HepG2 (cell line): ENCODE data around the gene ZBTB20. TPM values are rescaled to one million over a fixed set of nuclear protein-coding genes. Genes with fewer than 3 reads are reported as not detected.

Source experiments
- ATAC-seq: fragments of 200-7000 bp; cut with Tn5 transposase; 3 replicates; pipeline ENCODE4 v1.9.1; 2020; ENCODE audit warnings: mild to moderate bottlenecking, moderate library complexity
- BruUV-seq: library from RNA; stranded (reverse); fragments of 400-500 nt; replicated peaks from 2 replicates; lab custom pipeline; 2021; lab: Mats Ljungman, UMichigan
- CTCF ChIA-PET: fragments of 300-600 bp; formaldehyde crosslinking; extraction: SDS; loops from one replicate; lab custom pipeline; 2021; ENCODE audit warnings: low total read pairs, inconsistent platforms, low intra/inter-chr PET ratio; lab: Yijun Ruan, JAX
- POLR2A ChIA-PET: fragments of 350-600 bp; sonication (Branson Sonifier 250); formaldehyde crosslinking; loops from one replicate; lab custom pipeline; 2020; ENCODE audit warnings: antibody characterized with exemption, inconsistent platforms; lab: Yijun Ruan, JAX
- DNase-seq: peaks from one replicate; pipeline ENCODE4 v3.0.0-alpha.2; 2015; ENCODE audit warnings: low spot score
- FAIRE-seq: peaks from 3 replicates; lab custom pipeline; 2011; peaks lifted over from hg19 to GRCh38; lab: Jason Lieb, UNC
- H2AFZ ChIP-seq: one replicate; pipeline ENCODE4 v1.6.1; 2011; ENCODE audit warnings: low read length, inconsistent platforms
- H3K27ac ChIP-seq: fragments of 300-600 bp; 3 replicates; pipeline ENCODE4 v1.8.0; 2011; ENCODE audit warnings: mixed run types, mild to moderate bottlenecking, mixed read lengths, low read length, inconsistent platforms; ENCODE audit not compliant: insufficient read depth; ENCODE audit errors: extremely low read length
- H3K27me3 ChIP-seq, 2 experiments: fragments of 200-600 bp in 1 of 2; 2 replicates in 1 of 2; 3 replicates in 1 of 2; pipeline versions ENCODE4 v1.6.0 to v1.8.0; 2011; ENCODE audit warnings: low read length in 2 of 2, mild to moderate bottlenecking in 2 of 2, moderate library complexity in 2 of 2, inconsistent platforms in 1 of 2; ENCODE audit not compliant: insufficient read depth in 2 of 2, control insufficient read depth in 1 of 2
- H3K36me3 ChIP-seq, 2 experiments: fragments of 200-600 bp in 1 of 2; replicated peaks in 1 of 2; 2 replicates in 1 of 2; 3 replicates in 1 of 2; pipeline versions ENCODE4 v1.5.1 to v1.8.0; 2011; ENCODE audit warnings: low read length in 2 of 2, inconsistent platforms in 1 of 2; ENCODE audit not compliant: insufficient read depth in 2 of 2, control insufficient read depth in 1 of 2
- H3K4me1 ChIP-seq: 2 replicates; pipeline ENCODE4 v1.5.1; 2012; ENCODE audit warnings: low read length, inconsistent platforms; ENCODE audit not compliant: insufficient read depth
- H3K4me2 ChIP-seq: 2 replicates; pipeline ENCODE4 v1.6.0; 2011; ENCODE audit warnings: low read depth, low read length, inconsistent platforms
- H3K4me3 ChIP-seq, 3 experiments: fragments of 200-600 bp in 1 of 3; sonication (generic), shearing (Covaris generic) in 1 of 3; replicated peaks in 1 of 3; 2 replicates each; pipeline ENCODE4 v1.5.1; 2011 to 2016; ENCODE audit warnings: low read length in 3 of 3, inconsistent platforms in 2 of 3, low read depth in 2 of 3, mild to moderate bottlenecking in 2 of 3, control low read depth in 1 of 3, mixed read lengths in 1 of 3; ENCODE audit not compliant: insufficient read depth in 1 of 3
- H3K79me2 ChIP-seq: one replicate; pipeline ENCODE4 v1.6.1; 2011; ENCODE audit warnings: low read length, inconsistent platforms; ENCODE audit not compliant: insufficient read depth
- H3K9ac ChIP-seq: 2 replicates; pipeline ENCODE4 v1.6.0; 2011; ENCODE audit warnings: mild to moderate bottlenecking, low read depth, low read length, inconsistent platforms; ENCODE audit not compliant: insufficient read depth
- H3K9me3 ChIP-seq: 2 replicates; pipeline ENCODE4 v1.5.1; 2012; ENCODE audit warnings: mild to moderate bottlenecking, low read length
- H4K20me1 ChIP-seq: 2 replicates; pipeline ENCODE4 v1.6.0; 2011; ENCODE audit warnings: inconsistent platforms, mild to moderate bottlenecking, low read length, moderate library complexity; ENCODE audit not compliant: insufficient read depth
- POLR2AphosphoS5 ChIP-seq: IDR thresholded peaks from 2 replicates; pipeline ENCODE4 v1.6.1; 2012; ENCODE audit warnings: low read depth, low read length
- ZNF264 ChIP-seq: sonication (generic); formaldehyde crosslinking; IDR thresholded peaks from 2 replicates; pipeline ENCODE4 v1.4.0; 2020; ENCODE audit warnings: missing genetic modification reagents
- ZNF597 ChIP-seq: sonication (generic); formaldehyde crosslinking; IDR thresholded peaks from 2 replicates; pipeline ENCODE4 v1.5.0; 2020; ENCODE audit warnings: missing genetic modification reagents
- WGBS: methylation state at CpG from one replicate; pipeline ENCODE4 v1.1.6; 2017; ENCODE audit warnings: low lambda C conversion rate; 5-methylcytosine and 5-hydroxymethylcytosine counted together
- in situ Hi-C: cut with HindIII; loops from 2 replicates; pipeline ENCODE4 v1.10.0; 2017; ENCODE audit warnings: low pct_unique_long_range_greater_than_20kb; ENCODE audit not compliant: extremely low pct_ligation_motif_present
- intact Hi-C: fragments of 100-400 bp; cut with micrococcal nuclease; formaldehyde crosslinking; loops from one replicate; pipeline ENCODE4 v1.10.0; 2022; ENCODE audit not compliant: unreplicated experiment
- polyA plus RNA-seq, 8 experiments: library from polyadenylated mRNA; depleted of rRNA in 3 of 8; stranded (reverse) in 7 of 8; unstranded in 1 of 8; fragments of >200 nt; fragmentation: Illumina TruSeq in 4 of 8; extraction: Trizol in 4 of 8; gene quantifications; 2 replicates each; pipeline versions ENCODE4 v1.2.1 to v1.2.3, GENCODE V29; 2011 to 2016; ENCODE audit warnings: low read depth in 4 of 8, missing spikeins in 1 of 8, mixed read lengths in 1 of 8; ENCODE audit not compliant: insufficient read depth in 1 of 8
- total RNA-seq, 5 experiments: library from RNA; depleted of rRNA; stranded (reverse); fragments of >200 nt; fragmentation: Illumina TruSeq; extraction: Trizol; gene quantifications; 2 replicates each; pipeline ENCODE4 v1.2.3, GENCODE V29; 2016; ENCODE audit warnings: low read depth in 1 of 5
- TF ChIP-seq, protein P1 (sequence below): IDR thresholded peaks from 2 replicates; pipeline ENCODE4 v1.6.1; 2016; ENCODE audit warnings: low read depth, control low read depth

The ZBTB20 gene
- total and polyA plus RNA-seq, 2 of the 13 experiments (the other 11 are each of a cell fraction or from before 2014, with no cell fraction given), result 1.9 to 8.8 TPM

DNA sequence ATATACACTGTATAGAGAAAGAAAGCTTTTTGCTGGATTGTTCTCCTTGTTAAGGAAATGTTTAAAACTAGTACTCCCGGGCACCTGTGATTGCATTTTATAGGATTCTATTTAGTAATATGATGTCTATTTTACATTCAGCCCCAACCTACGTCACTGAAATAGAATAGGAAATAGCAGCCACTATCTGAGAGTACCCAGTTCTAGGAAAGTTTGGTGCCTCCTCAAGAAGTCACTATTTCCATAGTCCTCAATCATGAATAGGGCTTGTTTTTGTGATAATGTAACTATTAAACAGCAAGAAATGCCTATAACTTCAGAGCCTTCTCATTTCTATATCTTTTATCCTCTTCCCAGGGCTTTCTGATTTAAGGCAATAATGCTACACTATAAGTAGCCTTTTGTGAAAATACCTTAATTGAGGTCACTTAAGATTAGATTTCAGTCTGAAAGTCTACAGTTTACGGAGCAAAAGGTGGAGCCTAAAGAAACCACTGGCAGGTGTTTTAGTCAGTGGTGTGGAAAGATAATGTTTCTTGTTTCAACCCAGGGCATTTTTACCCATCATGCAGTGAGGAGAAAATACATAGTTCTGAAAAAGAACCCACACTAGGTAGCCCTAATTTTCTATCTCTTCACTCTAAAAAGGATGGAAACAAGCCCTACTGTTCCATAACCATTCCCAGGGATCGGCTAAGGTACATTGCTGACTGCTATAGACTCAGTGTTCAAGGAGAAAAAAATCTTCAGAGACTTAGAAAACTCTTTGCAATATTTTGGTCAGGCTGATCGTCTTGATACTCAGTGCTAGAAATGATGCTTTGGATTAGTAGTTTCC lies 814.5 kb downstream of the ZBTB20 start:
- CTCF ChIA-PET, result no interaction called here
- Histone ChIP-seq H3K79me2 (no peaks in the 10 kb centered on the region), H3K36me3 (0 out of 5 replicates have a peak, but pooled peaks cover 0 to 4% of the 10 kb centered on the region in 2 experiments), H3K27me3 (no peaks in the 10 kb centered on the region), H3K9ac (no peak overlapping the region), H3K9me3 (no peaks in the 10 kb centered on the region), H3K4me2 (no peak overlapping the region), H3K4me3 (no peak overlapping the region), H4K20me1 (no peaks in the 10 kb centered on the region), H2AFZ (no peak overlapping the region)
- DNase-seq, result no peak
- 98% methylated on average over 5 of the region's 5 CpGs for WGBS
- FAIRE-seq, result no peak
- ATAC-seq, result no peak
- in situ Hi-C loops, result no loop called here
- BruUV-seq, result no TSS peak
- TF ChIP-seq POLR2AphosphoS5, result no peak
- TF ChIP-seq, protein P1, sequence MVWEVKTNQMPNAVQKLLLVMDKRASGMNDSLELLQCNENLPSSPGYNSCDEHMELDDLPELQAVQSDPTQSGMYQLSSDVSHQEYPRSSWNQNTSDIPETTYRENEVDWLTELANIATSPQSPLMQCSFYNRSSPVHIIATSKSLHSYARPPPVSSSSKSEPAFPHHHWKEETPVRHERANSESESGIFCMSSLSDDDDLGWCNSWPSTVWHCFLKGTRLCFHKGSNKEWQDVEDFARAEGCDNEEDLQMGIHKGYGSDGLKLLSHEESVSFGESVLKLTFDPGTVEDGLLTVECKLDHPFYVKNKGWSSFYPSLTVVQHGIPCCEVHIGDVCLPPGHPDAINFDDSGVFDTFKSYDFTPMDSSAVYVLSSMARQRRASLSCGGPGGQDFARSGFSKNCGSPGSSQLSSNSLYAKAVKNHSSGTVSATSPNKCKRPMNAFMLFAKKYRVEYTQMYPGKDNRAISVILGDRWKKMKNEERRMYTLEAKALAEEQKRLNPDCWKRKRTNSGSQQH (CRISPR knock-in tag), result no peak
- no peak for TF ChIP-seq ZNF597 (CRISPR knock-in tag)
- no peak for TF ChIP-seq ZNF264 (CRISPR knock-in tag)
- TF ChIP-seq, all 625 proteins: peak for 0
- H3K27ac ChIP-seq, result no peak overlapping the region
- H3K4me1 ChIP-seq, result peaks cover 11% of the 10 kb centered on the region
- POLR2A ChIA-PET, result no interaction called here
- intact Hi-C loops, result no loop called here
